HG02870 (cell line): ENCODE data around the gene BICDL1.

Experiments
- ATAC-seq: cut with Tn5 transposase; IDR thresholded peaks from one replicate; pipeline ENCODE4 v1.9.1; 2021; ENCODE audit warnings: mild to moderate bottlenecking, moderate library complexity; ENCODE audit not compliant: unreplicated experiment

Gene BICDL1

DNA sequence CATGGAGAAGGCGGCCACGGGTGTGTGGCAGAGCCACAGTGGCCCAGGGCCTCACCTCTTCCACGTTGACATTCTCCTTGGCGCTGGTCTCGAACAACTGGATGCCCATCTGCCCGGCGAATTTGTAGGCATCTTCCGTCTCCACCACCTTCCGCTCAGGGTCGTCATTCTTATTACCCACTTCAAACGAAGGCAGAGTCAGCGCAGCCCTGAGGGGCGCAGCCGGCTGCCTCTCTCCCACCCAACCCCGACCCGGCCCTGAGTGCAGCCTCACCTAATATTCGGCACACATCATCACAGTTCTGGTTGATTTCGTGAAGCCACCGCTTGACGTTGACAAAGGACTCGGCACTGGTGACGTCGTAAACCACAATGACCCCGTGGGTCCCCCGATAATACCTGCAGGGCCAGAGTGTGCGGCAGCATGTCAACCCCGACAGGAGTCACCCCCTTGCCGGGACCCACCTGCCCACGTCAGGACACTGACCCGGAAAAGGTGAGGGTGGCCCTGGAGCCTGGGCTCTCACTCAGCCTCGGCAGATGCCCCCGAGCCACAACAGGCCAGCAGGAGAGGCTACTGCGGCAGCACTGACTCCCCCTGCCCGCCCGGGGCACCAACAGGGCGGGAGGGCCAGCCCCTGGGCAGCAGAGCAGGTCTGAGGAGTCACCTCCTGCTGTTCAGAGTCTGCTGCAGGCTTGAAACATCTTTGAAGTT is 109.9 kb downstream of the BICDL1 start:
- no peak for ATAC-seq

- no peak for ATAC-seq
Observed at GRCh38 chr12:120099738-120100137, 110.7 kb downstream of the BICDL1 start.

DNA sequence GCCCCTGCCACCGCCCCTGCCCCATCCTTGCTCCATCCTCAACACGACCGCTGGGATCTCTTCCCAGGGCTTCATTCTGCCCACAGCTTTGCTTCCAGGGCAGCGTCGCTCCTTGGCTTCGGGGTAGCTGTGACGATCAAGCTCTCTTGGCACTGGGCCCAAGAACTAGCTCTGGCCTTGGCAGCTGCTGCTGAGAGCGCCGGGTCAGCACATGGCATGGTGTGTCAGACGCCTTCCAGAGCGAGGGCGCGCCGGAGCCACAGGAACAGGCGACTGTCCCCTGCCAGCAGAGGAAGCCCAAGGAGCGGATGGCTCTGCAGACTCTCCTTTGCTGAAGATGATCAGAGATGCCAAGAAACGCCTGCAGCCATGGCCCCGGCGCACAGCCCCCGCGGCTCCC is 111.6 kb downstream of the BICDL1 start:
- ATAC-seq, result no peak

DNA sequence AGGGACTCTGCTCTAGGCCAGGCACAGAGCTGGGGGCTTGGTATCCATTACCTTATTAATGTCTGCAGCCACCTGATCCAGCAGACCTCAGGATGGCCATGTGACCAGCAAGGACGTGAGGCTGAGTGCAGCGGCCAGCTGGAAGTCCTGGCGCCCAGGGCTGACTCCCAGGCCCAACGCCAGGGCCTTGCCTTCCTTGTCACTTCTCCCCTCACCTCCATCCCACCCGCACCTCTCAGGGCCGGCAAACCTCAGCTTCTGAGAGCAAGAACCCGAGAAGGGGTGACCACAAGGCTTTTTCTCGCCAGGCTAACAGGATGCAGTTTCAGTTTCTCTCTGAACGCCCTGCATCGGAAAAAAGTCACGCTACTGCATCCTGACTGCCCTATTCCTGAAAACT is 112.1 kb downstream of the BICDL1 start:
- no peak for ATAC-seq

DNA sequence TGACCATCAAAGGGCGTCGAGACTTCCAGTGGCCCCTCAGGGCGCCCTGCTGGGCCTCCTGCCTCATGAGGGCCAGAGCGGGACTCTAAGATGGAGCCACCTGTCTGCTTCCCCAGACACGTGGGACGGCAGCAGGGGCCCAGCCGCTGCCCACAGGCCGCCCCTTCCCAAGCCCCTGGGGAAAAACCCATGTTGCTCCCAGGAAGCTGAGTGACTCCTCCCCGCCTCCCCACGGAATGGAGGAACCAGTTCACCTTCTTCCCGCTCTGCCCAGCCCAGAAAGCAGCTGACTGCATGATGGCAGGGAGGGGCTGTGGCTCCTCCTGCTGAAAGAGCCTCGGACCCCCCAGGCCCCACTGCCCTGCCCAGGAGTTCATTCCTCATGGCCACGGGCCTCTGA is 112.6 kb downstream of the BICDL1 start:
- no peak for ATAC-seq

GRCh38 chr12:120102189-120103043 is 113.4 kb downstream of the BICDL1 start:
- ATAC-seq, result no peak

DNA sequence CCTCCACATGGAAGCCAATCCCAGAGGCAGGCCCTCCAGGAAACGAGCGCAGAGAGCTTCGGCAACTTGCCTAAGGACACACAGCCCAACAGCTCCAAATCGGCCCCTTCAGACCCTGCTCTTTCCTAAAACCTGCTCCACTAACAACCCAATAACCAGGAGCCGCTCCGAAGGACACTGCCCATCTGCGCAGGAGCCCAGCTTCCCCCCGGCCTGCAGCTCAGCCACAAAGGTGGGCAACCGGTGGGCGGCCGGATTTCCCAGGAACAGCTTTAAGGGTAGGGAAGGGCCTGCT is 114.0 kb downstream of the BICDL1 start:
- ATAC-seq, result no peak

GRCh38 chr12:120103371-120103770 is 114.3 kb downstream of the BICDL1 start:
- no peak for ATAC-seq

- no peak for ATAC-seq
Observed at GRCh38 chr12:120106151-120106550, 117.1 kb downstream of the BICDL1 start.

DNA sequence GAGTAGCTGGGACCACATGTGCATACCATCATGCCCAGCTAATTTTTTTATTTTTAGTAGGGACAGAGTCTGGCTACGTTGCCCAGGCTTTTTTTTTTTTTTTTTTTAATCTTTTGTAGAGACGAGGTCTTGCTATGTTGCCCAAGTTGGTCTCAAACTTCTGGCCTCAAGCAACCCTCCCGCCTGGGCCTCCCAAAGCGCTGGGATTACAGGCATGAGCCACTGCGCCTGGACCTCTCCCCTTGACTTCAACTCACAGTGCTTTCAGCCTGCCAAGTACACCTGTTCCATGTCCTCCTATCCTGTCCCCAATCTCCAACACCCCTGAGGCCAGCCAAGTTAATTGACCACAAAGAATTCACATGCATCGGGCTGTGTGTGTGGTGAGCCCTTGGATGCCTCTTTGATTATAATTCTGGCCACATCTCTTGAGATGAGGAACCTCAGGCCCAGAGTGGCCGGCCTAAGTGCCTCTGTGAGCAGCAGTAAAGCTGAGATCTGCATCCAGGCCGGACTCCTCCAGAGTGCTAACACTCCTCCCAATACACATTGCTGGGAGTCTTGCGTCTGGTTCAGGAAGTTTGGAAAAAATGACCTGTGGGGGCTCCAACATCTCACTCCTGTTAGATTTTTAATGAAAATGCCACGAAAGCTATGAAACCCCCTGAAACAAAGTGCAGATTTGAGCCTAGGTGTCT is 120.7 kb downstream of the BICDL1 start:
- ATAC-seq, result no peak

GRCh38 chr12:120110550-120111501 is 121.8 kb downstream of the BICDL1 start:
- peak; percentile 57 for ATAC-seq

GRCh38 chr12:120115066-120115465 is 126.0 kb downstream of the BICDL1 start:
- no peak for ATAC-seq

GRCh38 chr12:120115692-120116440 is 126.8 kb downstream of the BICDL1 start:
- ATAC-seq, result no peak

DNA sequence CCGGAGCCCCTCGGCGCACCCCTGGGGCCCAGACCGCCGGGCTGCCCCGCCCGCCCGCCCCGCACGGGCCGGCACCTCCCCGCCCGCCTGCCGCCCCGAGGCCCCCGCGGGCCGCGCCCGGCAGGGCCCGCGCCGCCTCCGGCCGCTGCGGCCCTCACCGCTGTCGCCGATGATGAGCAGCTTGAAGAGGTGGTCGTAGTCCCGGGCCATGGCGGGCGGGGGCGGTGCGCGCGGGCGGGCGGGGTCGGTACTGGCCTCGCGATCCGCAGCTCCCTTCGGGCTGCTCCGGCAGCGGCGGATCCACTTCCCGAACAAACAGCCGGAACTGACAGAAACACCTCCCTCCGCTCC is 127.4 kb downstream of the BICDL1 start, which contains the start of gene RAB35:
TSS of gene RAB35 (minus strand) at position 313 of the 351 bp plus-strand sequence. CDS start at position 210, 103 bp downstream.
- no peak for ATAC-seq

DNA sequence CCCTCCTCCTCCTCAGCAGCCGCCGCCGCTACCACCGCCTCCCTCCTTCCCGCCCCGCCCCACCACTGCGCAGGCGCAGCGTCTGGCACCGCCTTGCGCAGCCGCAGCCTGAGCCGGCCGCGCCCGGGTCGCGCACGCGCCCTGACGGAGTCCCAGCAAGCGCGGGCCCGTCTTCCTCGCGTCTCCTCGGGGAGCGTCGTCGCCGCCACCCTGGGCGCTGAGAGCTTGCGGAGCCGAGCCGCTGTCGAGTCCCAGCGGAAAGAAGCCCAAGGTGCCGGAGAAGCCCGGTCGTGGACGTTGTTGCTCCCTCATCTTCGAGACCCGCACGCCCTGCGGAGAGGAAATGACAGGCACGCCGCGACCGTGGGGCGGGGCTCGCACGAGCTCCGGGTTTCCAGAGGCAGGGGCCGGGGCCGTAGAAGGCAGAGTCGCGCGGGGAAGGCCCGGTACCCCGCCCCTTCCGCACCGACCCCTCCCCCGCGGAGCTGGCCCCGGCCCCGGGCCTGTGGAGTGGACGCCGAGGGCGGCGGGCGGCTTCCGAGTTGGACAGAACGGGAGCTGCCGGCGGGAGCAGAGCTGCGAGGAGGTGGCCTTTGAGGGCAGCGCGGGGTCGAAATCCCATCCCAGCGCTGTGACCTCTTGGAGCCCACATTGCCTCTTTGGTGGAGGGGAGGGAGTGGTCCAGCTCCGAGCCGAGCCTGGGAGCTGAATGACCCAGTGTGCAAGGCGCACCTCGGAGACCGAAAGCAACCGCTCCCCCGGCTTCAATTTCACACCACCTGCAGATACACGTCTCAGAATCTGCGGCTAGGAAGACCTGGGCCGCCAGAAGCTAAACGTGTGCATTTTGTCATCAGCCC is 128.0 kb downstream of the BICDL1 start:
- ATAC-seq, result peak; percentile 35

DNA sequence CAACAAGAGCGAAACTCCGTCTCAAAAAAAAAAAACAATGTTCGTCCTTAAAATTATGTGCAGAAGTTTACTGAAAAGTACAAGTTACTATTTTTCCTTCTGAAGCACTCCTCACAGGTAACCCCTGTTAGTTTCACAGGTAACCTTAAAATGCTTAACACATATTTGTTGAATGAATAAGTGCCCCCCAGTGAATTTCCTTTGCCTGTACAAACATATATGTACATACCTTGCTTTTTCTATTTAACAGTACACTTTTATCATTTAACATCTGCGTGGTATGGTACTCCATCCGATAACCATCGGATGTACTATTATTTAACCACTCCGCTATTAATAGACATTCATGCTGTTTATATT is 128.9 kb downstream of the BICDL1 start:
- ATAC-seq, result no peak

DNA sequence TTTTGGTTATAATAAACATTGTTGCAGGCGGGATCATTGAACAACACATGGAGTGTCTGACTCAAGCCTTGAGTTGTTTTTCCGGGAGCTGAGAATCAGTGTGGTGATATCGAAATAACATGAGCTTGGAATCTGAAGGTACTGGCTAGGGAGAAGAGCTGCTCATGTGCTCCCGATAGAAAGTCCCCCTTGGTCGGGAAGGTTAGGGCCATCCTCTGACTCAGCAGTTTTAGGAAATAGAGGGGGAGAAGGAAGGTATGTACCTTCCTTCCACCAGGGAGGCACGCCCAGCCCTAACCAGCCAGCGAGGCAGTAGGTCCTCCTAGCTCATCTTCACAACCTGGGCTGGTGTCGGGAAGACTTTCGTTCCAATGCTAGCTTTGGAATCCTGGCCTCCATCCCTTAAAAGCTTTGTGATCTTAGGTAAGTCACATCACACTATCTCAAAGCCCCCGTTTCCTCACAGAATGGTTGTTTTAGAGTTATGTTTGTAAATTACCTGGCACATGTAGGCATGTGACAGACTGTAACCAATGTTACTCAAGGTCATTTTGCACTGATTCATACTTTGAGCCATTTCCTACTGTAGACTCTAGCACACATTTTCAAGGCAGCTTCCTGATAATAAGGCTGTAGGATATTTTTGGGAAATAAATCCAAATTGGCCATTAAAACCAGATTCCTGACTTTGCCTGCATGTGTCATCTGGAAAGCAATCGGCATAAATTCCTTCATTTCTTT is 129.5 kb downstream of the BICDL1 start:
- ATAC-seq, result no peak

DNA sequence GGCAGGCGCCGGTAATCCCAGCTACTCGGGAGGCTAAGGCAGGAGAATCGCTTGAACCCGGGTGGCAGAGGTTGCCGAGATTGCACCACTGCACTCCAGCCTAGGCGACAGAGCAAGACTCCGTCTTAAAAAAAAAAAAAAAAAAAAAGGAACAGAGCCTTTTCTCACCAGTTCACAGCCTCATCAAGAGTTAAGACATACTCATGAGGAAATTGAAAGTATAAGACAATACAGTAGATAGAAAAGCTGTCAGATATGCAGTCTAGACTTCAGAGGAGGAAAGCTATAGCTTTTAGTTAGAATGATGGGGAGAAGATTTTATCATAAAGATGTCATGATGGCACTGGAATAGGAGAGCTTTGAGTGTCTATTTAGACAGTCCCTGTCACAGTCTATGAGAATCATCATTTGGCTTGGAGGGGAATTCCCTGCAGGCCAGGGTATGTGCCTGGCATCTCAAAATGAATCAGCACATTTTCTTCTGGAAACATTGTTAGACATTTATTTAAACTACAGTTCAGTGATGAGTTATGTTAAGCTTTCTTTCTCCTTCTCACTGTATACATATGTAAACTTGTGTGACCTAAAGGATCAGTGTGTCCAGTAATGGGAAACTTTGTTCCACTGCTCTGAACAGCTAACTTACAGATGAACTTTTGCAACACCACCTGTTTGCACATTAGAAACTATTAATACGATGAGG is 130.4 kb downstream of the BICDL1 start:
- ATAC-seq, result peak; percentile 28
